ENCODE data around the gene LY6G5B.

LY6G5B gene

GRCh38 chr6:31641370-31641769 lies 28.4 kb upstream of the LY6G5B start:
- no peak for DNase-seq (ENCODE audit: low read depth)

- no peak for DNase-seq (ENCODE audit: low read depth)
These were observed 26.8 kb upstream of the LY6G5B start for GRCh38 chr6:31642798-31643570.

- no peak for DNase-seq (ENCODE audit: low read depth)
These were observed 25.8 kb upstream of the LY6G5B start for GRCh38 chr6:31643818-31644454.

GRCh38 chr6:31645325-31645724 lies 24.5 kb upstream of the LY6G5B start:
- DNase-seq (ENCODE audit: low read depth), result no peak

GRCh38 chr6:31651602-31652191 lies 18.1 kb upstream of the LY6G5B start:
- DNase-seq (ENCODE audit: low read depth), result no peak

- DNase-seq (ENCODE audit: low read depth), result peak; percentile 83
These were observed 16.7 kb upstream of the LY6G5B start for GRCh38 chr6:31652925-31653724.

GRCh38 chr6:31654574-31655348 lies 15.0 kb upstream of the LY6G5B start:
- DNase-seq (ENCODE audit: low read depth), result no peak

GRCh38 chr6:31655349-31656237 lies 14.2 kb upstream of the LY6G5B start, which contains the start of gene APOM:
Gene APOM, plus strand, starts transcription at chr6:31655894. Its CDS starts 73 bp downstream, at chr6:31655967.
- no peak for DNase-seq (ENCODE audit: low read depth)

- DNase-seq (ENCODE audit: low read depth), result no peak
These were observed 12.2 kb upstream of the LY6G5B start for GRCh38 chr6:31657406-31658157.

- no peak for DNase-seq (ENCODE audit: low read depth)
These were observed 11.6 kb upstream of the LY6G5B start for GRCh38 chr6:31658158-31658688.

- no peak for DNase-seq (ENCODE audit: low read depth)
These were observed 10.7 kb upstream of the LY6G5B start for GRCh38 chr6:31658983-31659648.

- DNase-seq (ENCODE audit: low read depth), result no peak
These were observed 10.0 kb upstream of the LY6G5B start for GRCh38 chr6:31659649-31660380.

GRCh38 chr6:31660381-31661261 lies 9.2 kb upstream of the LY6G5B start, which contains the start of gene C6orf47:
Gene C6orf47, minus strand, starts transcription at chr6:31660778. Its CDS starts 831 bp downstream, at chr6:31659947.
- peak; percentile 68 for DNase-seq (ENCODE audit: low read depth)

GRCh38 chr6:31661262-31662123 lies 8.3 kb upstream of the LY6G5B start:
- no peak for DNase-seq (ENCODE audit: low read depth)

- DNase-seq (ENCODE audit: low read depth), result no peak
These were observed 7.6 kb upstream of the LY6G5B start for GRCh38 chr6:31662124-31662723.
